Heart left ventricle (tissue), 13 donors: ENCODE results near the gene BORCS5.

Experiments
- POLR2A ChIP-seq, 2 donors: fragments of 450-650 bp; IDR thresholded peaks; one replicate each; pipeline ENCODE4 v1.6.1; 2017; ENCODE audit warnings: antibody characterized with exemption in 2 of 2, mild to moderate bottlenecking in 2 of 2, moderate library complexity in 2 of 2
- TF ChIP-seq, protein P1 (sequence below), 12 donors: fragments of 200-600 bp; sonication (generic) in 4 of 12; IDR thresholded peaks; one replicate each; pipeline versions ENCODE4 v1.5.0 to v1.8.0; 2018 to 2022; ENCODE audit warnings: antibody characterized with exemption in 12 of 12, mild to moderate bottlenecking in 5 of 12
- donor health status: ischemic (EF 13 %, LVEDD 7.1; RV severe dilation, severe dysfunction).
- donor health status: DM: no; HTN: yes; CAD: no.
- donor health status: DM: no; HTN: no; CAD: no.
- donor health status: ischemic (EF 25% LVEDD 6.9; RV normal size, moderate dysfunction).
- donor health status: ischemic (EF 25% LVEDD 5.7; RV mildly dilated, moderate dysfunction).
- donor health status: ischemic (EF 35%, LVEDD 5.7; RV mildly dilated, moderate dysfunction).
- donor health status: nonischemic (EF 11% LVEDD 7.7; RV severe dilation, severe dysfunction).
- donor health status: DM: yes; HTN: yes; CAD: no.
- donor health status: PGD.
- donor health status: ischemic (EF 29% LVEDD 5.4; RV normal size, mild dysfunction).
- donor health status: nonischemic (EF 23%, LVEDD 6.1; RV moderate dilation, normal function).

DNA sequence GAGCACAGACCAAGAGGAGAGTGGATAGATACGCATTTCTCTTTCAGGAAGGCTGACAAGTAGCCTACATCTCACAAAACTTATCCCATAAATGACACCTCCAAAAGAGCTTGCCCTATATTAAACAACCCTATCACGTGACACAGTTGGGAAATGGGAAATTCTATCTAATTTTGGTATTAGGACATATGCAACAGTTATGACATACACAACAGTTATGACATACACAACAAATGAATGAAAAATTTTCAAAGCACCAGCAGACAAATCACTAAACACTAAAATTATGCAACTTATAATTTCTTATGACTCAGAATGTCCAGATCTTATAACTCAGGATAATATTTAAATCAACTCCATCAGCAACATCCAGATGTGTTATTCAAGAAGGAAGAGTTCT lies 151.7 kb downstream of the BORCS5 start:
- TF ChIP-seq, protein P1, sequence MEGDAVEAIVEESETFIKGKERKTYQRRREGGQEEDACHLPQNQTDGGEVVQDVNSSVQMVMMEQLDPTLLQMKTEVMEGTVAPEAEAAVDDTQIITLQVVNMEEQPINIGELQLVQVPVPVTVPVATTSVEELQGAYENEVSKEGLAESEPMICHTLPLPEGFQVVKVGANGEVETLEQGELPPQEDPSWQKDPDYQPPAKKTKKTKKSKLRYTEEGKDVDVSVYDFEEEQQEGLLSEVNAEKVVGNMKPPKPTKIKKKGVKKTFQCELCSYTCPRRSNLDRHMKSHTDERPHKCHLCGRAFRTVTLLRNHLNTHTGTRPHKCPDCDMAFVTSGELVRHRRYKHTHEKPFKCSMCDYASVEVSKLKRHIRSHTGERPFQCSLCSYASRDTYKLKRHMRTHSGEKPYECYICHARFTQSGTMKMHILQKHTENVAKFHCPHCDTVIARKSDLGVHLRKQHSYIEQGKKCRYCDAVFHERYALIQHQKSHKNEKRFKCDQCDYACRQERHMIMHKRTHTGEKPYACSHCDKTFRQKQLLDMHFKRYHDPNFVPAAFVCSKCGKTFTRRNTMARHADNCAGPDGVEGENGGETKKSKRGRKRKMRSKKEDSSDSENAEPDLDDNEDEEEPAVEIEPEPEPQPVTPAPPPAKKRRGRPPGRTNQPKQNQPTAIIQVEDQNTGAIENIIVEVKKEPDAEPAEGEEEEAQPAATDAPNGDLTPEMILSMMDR (IDR thresholded peaks at IDR 0.05): no peak
- TF ChIP-seq POLR2A (IDR thresholded peaks at IDR 0.05): no peak
